Gastrocnemius medialis (tissue), 4 donors: ENCODE data around the gene PDE3B. TPM values are rescaled to one million over a fixed set of nuclear protein-coding genes. Genes with fewer than 3 reads are reported as not detected.

Experiments
- ATAC-seq, 2 donors: fragments of 150-250 bp; one replicate each; pipeline ENCODE4 v1.9.1; 2016
- DNase-seq, 2 donors: peaks; one replicate each; pipeline ENCODE4 v3.0.0-alpha.2; 2019
- H3K27ac ChIP-seq, 4 donors: fragments of 200-600 bp; sonication (generic); 1 replicate in 1 of 4; 2 replicates in 3 of 4; pipeline ENCODE4 v1.5.1; 2016 to 2018; ENCODE audit warnings: mild to moderate bottlenecking in 2 of 4, moderate library complexity in 1 of 4
- H3K27me3 ChIP-seq, 3 donors: fragments of 200-600 bp; sonication (generic) in 2 of 3; 1 replicate in 1 of 3; 2 replicates in 2 of 3; pipeline versions ENCODE4 v1.5.1 to v1.6.0; 2016 to 2019; ENCODE audit warnings: mild to moderate bottlenecking in 1 of 3, moderate library complexity in 1 of 3
- H3K36me3 ChIP-seq, 2 donors: fragments of 200-600 bp; sonication (generic) in 1 of 2; one replicate each; pipeline ENCODE4 v1.5.1; 2017 to 2018
- H3K4me1 ChIP-seq, 2 donors: fragments of 200-600 bp; sonication (generic) in 1 of 2; one replicate each; pipeline ENCODE4 v1.5.1; 2016 to 2017; ENCODE audit warnings: mild to moderate bottlenecking in 2 of 2
- H3K4me3 ChIP-seq, 4 donors: fragments of 200-600 bp; sonication (generic) in 3 of 4; 1 replicate in 1 of 4; 2 replicates in 3 of 4; pipeline ENCODE4 v1.5.1; 2016 to 2019; ENCODE audit warnings: mild to moderate bottlenecking in 2 of 4
- H3K9me3 ChIP-seq, 3 donors: fragments of 200-600 bp; sonication (generic) in 2 of 3; 1 replicate in 1 of 3; 2 replicates in 2 of 3; pipeline ENCODE4 v1.5.1; 2016 to 2019
- POLR2A ChIP-seq, 2 donors: fragments of 450-650 bp; IDR thresholded peaks; one replicate each; pipeline ENCODE4 v1.6.1; 2017; ENCODE audit warnings: antibody characterized with exemption in 2 of 2, mild to moderate bottlenecking in 2 of 2, moderate library complexity in 2 of 2
- in situ Hi-C, 4 donors: fragments of 200-750 bp; cut with MboI; loops; one replicate each; pipeline versions ENCODE4 v1.15.0 to v1.8.0; 2017; ENCODE audit warnings: low sequenced_read_pairs in 4 of 4
- intact Hi-C: fragments of 100-400 bp; cut with DNase I; formaldehyde crosslinking; loops from one replicate; pipeline ENCODE4 v1.15.1; 2023; ENCODE audit warnings: low total_unique reads
- total RNA-seq, 4 donors: library from RNA; depleted of rRNA; stranded (reverse); fragments of >200 nt; gene quantifications; one replicate each; pipeline versions ENCODE4 v1.1.0 to v1.2.3, GENCODE V29; 2016
- TF ChIP-seq, protein P1 (sequence below), 5 experiments: fragments of 450-650 bp in 3 of 5; fragments of 200-600 bp in 2 of 5; sonication (generic) in 2 of 5; IDR thresholded peaks in 4 of 5; conservative IDR thresholded peaks in 1 of 5; 1 replicate in 4 of 5; 2 replicates in 1 of 5; pipeline ENCODE4 v1.5.1; 2016 to 2019; ENCODE audit warnings: antibody characterized with exemption in 5 of 5, mild to moderate bottlenecking in 3 of 5, moderate library complexity in 3 of 5

Gene PDE3B
- total RNA-seq, 4 donors from 2014 or later = 0.39 to 1.1 (median 0.76) TPM

DNA sequence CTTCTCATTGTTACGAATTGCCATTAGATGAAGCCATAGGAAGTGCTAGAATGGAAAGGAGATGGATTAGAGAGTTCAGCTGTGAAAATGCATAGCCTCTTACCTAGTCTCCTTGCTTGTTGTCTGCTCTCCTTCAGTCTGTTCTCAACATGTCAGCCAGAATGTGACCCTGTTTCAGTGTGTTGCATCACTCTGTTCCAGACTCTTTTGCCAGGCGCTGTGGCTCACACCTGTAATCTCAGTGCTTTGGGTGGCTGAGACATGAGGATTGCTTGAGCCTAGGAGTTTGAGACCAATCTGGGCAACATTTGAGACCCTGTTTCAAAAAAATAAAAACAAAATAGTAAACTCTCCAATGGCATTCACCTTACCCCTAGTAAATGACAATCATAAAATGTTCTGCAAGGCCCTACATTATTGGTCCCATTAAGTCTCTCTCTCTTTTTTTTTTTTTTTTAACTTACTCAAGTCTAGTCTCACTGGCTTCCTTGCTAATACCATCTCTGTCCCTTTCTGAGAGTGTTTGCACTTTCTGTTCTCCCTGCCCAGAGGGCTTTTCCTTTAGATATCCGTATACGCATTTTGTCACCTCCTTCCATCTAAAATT, 209.1 kb downstream of the PDE3B start:
- no peaks in the 10 kb centered on the region for H3K9me3 ChIP-seq
- no peak overlapping the region for H3K4me3 ChIP-seq
- H3K4me1 ChIP-seq = no peaks in the 10 kb centered on the region
- intact Hi-C loops (no loop called here), in situ Hi-C loops (no loop called here)
- no peaks in the 10 kb centered on the region for H3K27me3 ChIP-seq
- DNase-seq = no peak
- H3K36me3 ChIP-seq = no peaks in the 10 kb centered on the region
- TF ChIP-seq, protein P1, sequence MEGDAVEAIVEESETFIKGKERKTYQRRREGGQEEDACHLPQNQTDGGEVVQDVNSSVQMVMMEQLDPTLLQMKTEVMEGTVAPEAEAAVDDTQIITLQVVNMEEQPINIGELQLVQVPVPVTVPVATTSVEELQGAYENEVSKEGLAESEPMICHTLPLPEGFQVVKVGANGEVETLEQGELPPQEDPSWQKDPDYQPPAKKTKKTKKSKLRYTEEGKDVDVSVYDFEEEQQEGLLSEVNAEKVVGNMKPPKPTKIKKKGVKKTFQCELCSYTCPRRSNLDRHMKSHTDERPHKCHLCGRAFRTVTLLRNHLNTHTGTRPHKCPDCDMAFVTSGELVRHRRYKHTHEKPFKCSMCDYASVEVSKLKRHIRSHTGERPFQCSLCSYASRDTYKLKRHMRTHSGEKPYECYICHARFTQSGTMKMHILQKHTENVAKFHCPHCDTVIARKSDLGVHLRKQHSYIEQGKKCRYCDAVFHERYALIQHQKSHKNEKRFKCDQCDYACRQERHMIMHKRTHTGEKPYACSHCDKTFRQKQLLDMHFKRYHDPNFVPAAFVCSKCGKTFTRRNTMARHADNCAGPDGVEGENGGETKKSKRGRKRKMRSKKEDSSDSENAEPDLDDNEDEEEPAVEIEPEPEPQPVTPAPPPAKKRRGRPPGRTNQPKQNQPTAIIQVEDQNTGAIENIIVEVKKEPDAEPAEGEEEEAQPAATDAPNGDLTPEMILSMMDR (IDR thresholded peaks at IDR 0.05 in 4 of 5, conservative IDR thresholded peaks at IDR 0.05 in 1 of 5) = no peak
- TF ChIP-seq POLR2A (IDR thresholded peaks at IDR 0.05) = no peak
- H3K27ac ChIP-seq = no peak overlapping the region
- ATAC-seq = no peak

GRCh38 chr11:14854057-14854456, 210.5 kb downstream of the PDE3B start:
- TF ChIP-seq, protein P1 (IDR thresholded peaks at IDR 0.05 in 4 of 5, conservative IDR thresholded peaks at IDR 0.05 in 1 of 5) = no peak
- TF ChIP-seq POLR2A (IDR thresholded peaks at IDR 0.05) = no peak
- ATAC-seq (no peak), DNase-seq (no peak)
- Histone ChIP-seq H3K4me3 (no peak overlapping the region), H3K27me3 (no peaks in the 10 kb centered on the region), H3K4me1 (no peaks in the 10 kb centered on the region), H3K9me3 (no peaks in the 10 kb centered on the region), H3K36me3 (no peaks in the 10 kb centered on the region), H3K27ac (no peak overlapping the region)
- intact Hi-C loops = no loop called here
- in situ Hi-C loops = no loop called here

DNA sequence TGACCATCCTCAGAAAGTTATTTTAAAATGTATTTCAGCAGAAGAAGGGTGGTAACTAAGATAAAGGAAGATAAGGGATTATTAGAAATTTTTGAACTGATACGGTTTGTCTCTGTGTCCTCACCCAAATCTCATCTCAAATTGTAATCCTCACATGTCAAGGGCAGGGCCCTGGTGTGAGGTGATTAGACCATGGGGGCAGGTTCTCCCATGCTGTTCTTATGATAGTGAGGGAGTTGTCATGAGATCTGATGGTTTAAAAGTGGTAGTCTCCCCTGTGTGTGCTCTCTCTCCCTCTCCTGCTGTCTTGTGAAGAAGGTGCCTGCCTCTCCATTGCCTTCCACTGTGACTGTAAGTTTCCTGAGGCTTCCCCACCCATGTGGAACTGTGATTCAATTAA, 212.3 kb downstream of the PDE3B start:
- no peaks in the 10 kb centered on the region for H3K4me1 ChIP-seq
- TF ChIP-seq, protein P1 (IDR thresholded peaks at IDR 0.05 in 4 of 5, conservative IDR thresholded peaks at IDR 0.05 in 1 of 5) = no peak
- TF ChIP-seq POLR2A (IDR thresholded peaks at IDR 0.05) = no peak
- no peak overlapping the region for H3K4me3 ChIP-seq
- H3K9me3 ChIP-seq = no peaks in the 10 kb centered on the region
- in situ Hi-C loops = no loop called here
- intact Hi-C loops = no loop called here
- no peaks in the 10 kb centered on the region for H3K27me3 ChIP-seq
- no peak overlapping the region for H3K27ac ChIP-seq
- ATAC-seq (no peak), DNase-seq (no peak)
- H3K36me3 ChIP-seq = no peaks in the 10 kb centered on the region

- Histone ChIP-seq H3K4me3 (no peak overlapping the region), H3K27me3 (no peaks in the 10 kb centered on the region), H3K36me3 (no peaks in the 10 kb centered on the region), H3K4me1 (no peaks in the 10 kb centered on the region), H3K27ac (no peak overlapping the region), H3K9me3 (no peaks in the 10 kb centered on the region)
- TF ChIP-seq POLR2A (IDR thresholded peaks at IDR 0.05) = no peak
- TF ChIP-seq, protein P1 (IDR thresholded peaks at IDR 0.05 in 4 of 5, conservative IDR thresholded peaks at IDR 0.05 in 1 of 5) = no peak
- in situ Hi-C loops (no loop called here), intact Hi-C loops (no loop called here)
- DNase-seq (no peak), ATAC-seq (no peak)
Measured at GRCh38 chr11:14857621-14858020, 214.0 kb downstream of the PDE3B start.

- no peaks in the 10 kb centered on the region for H3K4me1 ChIP-seq
- intact Hi-C loops (no loop called here), in situ Hi-C loops (no loop called here)
- no peak for TF ChIP-seq POLR2A (IDR thresholded peaks at IDR 0.05)
- TF ChIP-seq, protein P1 (IDR thresholded peaks at IDR 0.05 in 4 of 5, conservative IDR thresholded peaks at IDR 0.05 in 1 of 5) = no peak
- H3K27me3 ChIP-seq = no peaks in the 10 kb centered on the region
- H3K36me3 ChIP-seq = no peaks in the 10 kb centered on the region
- H3K27ac ChIP-seq = no peak overlapping the region
- H3K4me3 ChIP-seq = no peak overlapping the region
- ATAC-seq = no peak
- H3K9me3 ChIP-seq = no peaks in the 10 kb centered on the region
- no peak for DNase-seq
Measured at GRCh38 chr11:14858404-14858803, 214.8 kb downstream of the PDE3B start.
